SIG-M5 treated with dmso at 0.1 percent for 504 hours (cell line): ENCODE measurements around the gene MYO1D.

Source experiments
- DNase-seq: peaks from one replicate; lab custom pipeline; 2025; ENCODE audit not compliant: unreplicated experiment; lab: John Stamatoyannopoulos, UW

Gene MYO1D

DNA sequence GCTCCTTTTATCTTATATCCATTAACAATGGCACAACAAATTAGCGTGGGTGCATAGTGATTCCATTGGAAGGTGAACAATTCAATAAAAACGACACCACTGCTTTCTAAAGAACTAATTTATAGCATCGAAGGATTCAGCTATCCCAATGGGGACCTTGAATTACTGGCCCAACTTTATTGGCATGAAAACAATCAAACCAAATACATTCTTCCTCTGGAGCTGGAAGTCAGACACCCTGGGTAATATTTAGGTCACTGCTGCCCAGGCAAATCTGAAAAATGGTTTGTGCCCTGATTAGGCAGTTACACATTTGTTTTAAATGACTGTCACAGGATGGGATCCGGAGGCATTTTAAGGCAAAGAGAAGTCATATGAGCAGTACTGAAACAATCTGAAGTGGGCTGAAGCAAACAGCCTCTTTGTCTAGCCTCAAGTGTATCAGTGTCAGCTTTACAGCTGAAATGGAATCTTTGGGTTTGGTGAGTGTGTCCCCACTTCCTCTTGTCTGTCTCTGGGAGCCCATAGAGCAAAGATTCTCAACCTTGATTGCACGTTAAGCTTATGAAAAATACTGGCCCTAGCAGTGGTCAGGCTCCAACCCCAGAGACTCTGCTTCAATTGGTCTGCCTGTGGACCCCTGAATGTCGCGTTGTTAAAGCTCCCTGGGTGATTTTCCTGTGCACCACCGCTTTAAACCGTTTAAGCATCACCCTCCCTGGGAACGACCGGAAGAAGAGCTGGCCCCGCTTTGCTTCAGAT lies 359.8 kb downstream of the MYO1D start:
- DNase-seq, result peak; percentile 3

DNA sequence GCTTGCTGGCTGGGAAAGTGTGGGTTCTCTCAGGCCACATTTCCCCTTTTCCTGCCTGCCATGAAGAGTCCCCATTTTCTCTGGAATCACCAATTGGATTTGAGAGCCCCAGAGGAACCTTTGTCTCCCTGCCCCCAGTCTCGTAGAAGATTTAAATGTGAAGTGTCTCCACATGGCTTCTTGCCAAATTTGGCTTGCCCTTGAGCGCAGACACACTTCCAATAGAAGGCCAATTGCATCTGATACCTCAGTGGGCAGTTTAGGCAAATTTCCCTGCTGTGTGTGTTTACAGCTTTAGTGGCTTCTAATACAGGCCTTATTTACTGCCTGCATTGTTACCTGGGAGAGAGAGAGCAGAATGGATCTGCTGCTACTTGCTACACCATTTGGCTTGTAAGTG lies 360.5 kb downstream of the MYO1D start:
- DNase-seq, result no peak

DNA sequence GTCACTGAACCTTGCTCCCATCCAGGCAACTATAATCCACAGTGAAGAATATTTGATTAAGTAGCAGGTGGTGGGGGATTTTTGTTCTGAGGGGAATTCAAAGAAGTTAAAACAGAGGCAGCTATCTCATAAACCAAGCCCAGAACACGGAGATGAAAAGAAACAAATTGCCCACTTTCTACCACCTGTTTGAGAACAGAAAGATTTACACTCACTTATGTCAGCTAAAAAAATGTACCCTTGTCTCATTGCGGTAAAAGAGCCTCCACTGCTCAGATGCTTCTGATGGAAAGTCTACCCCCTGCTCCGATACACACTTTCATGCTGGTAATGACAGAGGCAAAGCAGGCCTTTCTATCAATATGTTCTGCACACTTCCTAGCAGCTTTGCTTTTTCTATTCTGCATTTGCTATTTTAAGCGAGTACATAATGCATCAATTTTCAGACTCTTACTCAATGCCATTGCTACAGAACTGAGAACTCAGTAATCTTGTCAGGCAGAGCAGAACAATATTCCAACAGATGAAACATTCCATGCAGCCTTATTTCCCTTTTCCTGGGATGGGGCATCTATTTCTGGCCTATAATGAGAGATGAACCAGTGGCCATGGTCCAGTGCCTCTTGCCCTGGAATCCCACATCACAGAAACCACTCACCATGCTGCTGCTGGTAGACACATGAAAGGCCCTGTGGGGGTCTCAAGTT lies 361.1 kb downstream of the MYO1D start:
- no peak for DNase-seq

DNA sequence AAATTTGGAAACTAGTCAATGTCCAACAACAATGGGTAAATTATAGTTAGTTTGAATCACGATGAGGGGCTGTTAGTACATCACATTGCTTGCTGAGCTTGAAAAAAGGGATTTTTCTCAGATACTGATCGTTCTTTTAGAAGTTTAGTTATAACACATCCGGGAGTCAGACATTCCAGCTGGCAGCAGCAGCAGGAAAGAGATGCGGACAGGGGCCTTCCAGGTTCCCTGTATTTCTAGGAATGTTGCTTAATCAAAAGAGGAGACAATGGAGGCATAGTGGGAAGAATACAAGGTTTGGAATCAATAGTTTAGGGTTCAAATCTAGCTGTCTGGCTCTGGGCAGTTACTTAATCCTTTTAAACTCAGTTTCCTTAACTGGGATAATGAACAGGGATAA lies 362.3 kb downstream of the MYO1D start:
- DNase-seq, result no peak

DNA sequence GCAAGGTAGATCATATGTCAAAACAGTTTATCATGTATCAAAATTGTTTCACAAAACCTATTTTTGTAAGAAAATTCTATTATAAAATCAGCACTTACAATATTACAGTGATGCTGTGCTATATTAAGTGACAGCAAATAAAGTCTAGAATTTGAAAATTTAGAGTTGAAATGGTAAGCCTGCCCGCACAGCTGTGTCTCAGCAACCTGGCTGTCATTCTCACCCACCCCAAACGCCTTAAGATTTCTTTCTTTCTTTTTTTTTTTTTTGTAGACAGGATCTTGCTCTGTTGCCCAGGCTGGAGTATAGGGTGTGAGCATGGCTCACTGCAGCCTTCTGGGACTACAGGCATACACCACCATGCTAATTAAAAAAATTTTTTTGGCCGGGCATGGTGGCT lies 363.3 kb downstream of the MYO1D start:
- no peak for DNase-seq

DNA sequence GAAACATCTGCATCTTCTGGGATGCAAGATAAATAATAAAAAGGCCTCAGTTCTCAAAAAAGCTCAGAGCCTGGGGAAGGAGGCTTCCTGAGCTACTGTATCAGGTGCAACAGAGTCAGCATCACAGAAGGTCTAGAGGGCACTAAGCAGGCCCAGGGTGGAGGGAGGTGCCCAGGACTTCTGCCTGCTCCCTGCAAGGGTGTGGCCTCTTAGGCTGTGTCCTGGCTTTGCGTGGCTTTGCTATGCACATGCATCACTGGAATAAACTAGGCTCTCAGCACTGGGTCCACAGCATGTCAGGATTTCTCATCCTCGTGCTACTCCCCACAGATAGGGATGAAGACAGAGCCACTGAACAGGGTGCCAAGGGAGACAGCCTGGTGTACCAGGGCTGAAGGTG lies 364.6 kb downstream of the MYO1D start:
- no peak for DNase-seq

DNA sequence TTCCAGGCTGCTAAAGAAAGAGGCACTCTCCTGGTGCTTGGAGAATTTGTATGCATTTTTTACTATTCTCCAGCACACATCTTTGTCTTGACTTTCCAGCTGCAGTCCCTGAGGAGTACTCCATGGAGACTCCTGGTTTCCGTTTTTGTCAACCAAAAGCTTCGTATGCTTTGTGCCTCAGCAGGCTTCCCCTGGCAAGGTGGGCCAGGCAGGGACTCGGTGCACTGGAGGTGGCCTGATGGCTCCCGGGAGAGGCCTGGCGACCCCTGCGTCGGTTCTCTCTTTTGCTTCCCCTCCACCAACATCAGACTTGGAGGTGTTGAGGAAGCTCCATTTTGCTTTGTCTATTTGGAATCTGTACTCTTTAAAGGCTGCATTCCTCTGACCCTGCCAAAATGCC lies 366.5 kb downstream of the MYO1D start:
- no peak for DNase-seq

DNA sequence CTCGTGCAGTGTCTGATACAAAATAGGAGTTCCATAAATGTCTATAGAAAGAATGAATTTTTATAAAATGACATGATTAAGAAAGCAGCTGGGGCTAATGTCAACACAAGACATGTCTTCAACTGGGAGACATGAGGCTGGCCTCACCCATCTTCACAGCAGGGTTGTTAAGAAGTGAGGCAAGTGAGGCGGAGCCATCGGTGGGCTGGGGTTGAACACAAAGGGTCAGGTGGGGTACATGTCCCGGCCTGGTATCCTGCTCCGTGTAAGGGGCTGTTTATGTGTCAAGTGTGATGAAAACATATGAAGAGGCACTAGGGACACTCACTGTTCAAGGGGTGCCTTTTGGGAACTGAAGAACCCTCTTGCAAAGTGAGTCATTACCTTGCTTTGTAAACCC lies 368.0 kb downstream of the MYO1D start:
- no peak for DNase-seq

DNA sequence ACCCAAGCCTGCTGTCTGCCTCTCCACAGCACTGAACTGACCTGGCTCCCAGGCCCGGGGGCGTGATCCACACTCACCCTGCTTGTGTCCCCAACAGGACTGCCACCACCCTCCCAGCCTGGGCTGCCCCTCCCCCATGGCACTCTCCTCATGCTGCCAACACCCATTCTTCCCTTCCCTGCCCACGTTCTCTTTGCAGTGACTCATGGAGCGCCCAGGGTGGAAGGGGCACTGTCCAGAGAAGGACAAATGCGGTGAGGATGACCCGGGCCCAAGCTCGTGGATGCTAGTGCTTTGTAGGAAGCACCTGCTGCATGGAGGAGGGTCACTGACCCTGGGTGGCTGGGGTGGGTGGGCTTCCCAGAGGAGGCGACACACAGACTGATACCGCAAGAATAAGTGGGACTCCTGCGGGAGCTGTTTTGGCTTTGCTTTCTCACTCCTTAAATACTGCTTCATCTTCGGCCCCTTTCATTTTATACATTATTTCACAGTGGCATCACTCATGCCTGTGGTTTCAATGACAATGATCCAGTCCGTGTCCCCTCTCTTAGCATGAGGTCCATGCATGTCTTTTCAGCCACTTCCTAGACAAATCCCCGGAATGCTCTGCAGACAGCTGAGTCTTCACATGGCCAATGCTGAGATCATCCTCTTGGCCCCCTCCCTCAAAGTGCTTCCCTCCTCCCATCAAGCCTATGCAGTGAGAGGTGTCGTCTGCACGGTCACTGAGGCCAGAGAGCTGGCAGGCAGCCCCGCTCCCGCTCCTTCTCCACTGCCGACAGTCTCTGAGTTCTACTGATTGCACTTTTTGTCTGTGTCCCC lies 372.5 kb downstream of the MYO1D start:
- no peak for DNase-seq

DNA sequence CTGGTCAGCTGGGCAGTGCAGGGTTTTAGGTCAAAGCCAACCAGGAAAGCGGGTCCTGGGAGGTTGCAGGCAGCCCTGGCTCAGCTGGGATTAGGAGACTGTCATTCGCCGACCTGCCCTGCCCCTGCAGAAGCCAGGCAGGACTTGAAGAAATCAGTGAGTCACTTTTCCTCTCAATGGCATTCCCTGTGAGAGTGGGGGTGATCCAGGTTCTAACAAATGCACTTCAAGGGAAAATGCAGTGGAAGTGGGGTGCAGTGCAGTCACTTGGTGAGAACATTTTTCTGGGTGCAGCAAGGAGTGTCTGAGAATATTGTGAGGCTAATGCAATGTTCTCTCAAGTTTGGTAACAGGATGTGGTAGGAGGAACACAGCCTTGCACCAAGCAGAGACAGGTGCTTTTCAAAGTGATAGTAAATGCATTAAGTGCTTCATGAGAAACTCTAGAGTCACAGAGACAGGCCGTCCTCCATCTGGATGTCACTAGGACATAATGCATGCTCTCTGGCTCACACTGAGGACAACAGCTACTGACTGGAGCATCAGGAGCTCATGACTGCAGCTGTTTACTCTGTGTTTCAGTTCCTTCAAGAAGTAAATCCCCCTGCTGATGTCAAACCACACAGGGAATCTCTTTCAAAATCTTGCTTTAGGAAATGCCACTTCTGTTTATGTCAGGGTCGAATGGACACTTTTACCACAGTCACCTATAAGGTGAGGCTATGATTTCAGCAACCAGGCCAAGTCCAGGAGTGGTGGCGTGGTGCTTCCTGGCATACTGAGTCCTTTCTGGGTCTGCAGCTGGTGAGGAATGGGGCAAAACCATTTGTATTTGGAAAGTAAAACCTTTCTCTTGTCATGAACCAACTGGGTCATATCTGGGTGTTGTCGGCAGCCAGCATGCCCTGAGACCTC lies 373.4 kb downstream of the MYO1D start:
- peak; percentile 85 for DNase-seq

DNA sequence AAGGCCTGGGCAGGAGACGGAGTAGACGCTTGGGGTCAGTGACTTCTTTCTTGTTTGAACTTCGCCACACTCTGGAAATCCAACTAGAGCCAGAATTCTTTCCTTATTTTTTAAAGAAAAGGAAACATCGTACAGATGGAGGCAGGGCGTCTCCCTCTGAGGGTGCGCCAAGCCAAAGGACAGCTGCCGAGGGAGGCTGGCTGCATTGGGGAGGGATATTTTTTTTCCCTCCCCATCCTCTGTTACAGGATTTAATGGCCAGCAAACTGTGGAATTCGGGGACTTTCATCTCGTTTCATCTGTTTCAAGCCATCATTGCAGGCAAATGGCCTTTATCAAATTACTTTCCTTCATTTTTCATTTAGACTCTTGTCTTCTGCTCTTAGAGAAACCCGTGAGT lies 374.2 kb downstream of the MYO1D start:
- DNase-seq, result no peak

DNA sequence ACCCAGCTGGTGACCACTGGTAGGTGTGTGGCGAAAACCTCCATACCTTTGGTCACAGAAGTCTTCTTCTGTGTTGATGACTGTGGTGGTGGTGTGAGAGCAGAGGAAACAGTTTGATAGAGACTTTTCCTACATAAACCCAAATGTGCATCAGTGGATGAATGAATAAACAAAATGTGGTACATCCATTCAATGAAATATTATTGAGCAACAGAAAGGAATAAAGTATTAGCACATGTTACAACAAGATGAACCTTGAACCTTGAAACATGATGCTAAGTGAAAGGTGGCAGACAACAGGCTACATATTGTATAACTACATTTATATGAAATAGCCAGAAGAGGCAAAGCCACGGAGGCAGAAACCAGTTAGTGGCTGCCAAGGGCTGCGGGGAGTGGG lies 374.9 kb downstream of the MYO1D start:
- no peak for DNase-seq

DNA sequence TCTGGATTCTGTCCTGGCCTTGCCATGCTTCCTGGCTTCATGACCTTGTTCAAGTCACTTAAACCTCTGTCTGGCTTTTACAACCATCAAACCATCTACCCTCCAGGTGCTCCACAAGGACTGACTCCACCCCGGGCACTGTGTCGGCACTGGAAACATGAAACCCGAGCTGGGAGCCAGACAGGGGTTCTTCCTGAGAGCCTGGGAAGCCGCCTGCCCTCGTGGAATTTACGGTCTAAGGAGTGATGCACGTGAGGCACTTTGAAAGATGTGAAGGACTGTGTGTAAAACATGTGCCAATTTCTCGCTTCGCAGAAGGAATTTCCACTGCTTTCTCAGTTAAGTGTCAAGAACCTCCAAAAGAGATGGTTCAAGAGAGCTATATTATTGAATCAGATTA lies 378.5 kb downstream of the MYO1D start:
- no peak for DNase-seq

DNA sequence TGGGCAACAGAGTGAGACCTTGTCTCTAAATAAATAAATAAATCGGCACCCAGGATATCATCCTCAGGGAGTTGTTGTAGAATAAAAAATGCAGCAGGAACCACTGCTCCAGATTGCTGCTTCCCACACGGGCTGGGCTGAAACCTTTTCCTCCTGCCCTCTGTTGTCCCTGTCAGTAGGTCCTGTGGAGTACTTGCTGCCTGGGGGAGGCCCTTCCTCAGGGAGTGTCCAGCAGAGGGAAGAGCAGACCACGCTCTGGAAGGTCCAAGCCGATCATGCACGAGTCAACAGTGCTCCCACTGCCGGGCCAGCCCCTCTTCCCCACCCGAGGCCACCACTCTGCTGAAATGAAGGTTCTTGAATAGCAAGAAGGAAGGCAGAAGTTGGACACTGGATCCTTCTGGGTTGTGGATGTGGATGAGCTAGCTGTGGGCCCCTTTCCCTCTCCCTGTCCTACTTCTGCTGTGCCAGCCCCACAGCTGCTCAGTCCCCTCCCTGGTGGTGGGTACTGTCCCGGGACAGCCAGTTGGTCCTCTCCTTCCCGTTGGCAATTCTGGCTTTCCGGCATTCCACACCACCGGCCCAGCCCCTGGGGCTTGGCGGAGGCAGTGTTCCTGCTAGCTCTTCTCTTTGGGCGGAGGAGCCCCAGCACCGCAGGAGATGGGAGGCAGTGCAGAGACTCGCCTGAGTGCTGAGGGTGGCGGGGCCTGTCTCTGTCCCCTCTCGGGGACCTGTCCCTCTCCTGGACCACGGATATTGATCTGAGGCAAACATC lies 379.3 kb downstream of the MYO1D start:
- no peak for DNase-seq

DNA sequence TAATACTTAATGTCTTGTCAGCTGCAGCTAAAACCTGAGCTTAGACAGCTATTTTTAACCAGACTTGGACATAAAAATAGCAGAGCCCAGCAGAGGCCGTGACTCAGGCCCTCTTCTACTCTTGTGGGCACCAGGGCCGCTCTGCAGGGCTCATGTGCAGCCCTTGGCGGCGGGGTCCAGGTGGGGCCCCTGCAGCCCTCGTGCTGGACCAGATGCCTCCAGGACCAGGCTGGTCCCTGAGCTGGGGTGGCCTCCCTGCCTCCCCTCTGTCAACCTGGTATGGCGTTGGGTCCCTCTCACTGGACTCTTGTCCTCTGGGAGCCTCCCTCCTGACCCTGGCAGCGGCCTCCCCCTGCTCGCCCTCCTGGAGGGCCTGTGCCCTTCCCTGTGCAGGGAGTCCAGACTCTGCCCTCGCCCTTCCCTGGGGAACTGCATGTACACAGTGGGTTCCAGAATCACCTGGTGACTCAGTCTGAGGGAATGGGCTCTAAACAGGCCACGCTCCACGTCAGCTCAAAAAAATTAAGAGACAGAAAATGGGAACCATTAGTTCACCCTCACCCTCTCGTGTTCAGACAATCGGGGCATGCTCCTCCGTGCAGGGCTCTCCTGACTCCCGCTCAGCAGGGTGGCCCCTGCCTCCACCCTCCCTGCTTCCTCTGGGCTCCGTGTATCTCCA lies 380.4 kb downstream of the MYO1D start:
- no peak for DNase-seq

DNA sequence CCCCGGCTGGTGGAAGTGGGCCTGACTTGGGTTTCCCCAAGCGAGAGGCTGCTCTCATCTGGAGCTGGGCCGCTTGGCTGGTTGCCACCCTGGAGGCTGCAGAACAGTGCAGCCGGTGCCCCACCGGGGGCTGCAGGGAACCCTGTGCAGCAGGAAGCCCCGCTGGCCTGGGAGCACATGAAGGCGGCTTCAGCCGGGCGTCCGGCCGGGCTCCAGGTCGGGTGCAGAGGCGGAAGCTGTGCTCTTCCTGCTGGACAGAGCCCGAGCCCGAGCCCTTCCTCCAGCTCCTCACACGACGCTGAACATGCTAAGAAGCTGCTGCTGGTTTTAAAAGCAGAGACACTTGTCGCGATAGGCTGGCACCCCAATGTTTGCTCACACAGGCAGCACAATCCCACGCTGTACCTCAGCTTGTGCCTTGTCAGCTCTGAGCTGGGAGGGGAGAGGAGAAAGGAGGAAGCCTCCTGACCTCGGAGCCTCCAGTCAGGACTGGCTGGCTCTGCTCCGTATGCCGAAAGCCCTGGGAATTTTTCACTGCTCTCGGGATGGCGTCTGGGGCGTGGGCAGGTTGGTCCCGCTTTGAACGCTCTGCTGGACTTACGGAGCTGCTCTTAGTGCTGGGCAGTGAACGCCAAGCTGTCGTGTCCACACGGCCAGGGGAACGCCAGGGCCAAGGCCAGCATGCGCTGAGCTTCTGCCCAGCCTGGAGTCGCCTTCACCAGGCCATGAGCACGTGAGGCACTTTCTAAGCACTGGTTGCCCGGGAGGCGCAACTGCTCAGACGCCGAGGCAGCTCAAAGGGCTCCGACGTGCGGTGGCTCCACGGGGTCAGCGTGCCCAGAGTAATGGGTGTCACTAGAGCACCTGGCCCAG lies 381.3 kb downstream of the MYO1D start:
- DNase-seq, result no peak

DNA sequence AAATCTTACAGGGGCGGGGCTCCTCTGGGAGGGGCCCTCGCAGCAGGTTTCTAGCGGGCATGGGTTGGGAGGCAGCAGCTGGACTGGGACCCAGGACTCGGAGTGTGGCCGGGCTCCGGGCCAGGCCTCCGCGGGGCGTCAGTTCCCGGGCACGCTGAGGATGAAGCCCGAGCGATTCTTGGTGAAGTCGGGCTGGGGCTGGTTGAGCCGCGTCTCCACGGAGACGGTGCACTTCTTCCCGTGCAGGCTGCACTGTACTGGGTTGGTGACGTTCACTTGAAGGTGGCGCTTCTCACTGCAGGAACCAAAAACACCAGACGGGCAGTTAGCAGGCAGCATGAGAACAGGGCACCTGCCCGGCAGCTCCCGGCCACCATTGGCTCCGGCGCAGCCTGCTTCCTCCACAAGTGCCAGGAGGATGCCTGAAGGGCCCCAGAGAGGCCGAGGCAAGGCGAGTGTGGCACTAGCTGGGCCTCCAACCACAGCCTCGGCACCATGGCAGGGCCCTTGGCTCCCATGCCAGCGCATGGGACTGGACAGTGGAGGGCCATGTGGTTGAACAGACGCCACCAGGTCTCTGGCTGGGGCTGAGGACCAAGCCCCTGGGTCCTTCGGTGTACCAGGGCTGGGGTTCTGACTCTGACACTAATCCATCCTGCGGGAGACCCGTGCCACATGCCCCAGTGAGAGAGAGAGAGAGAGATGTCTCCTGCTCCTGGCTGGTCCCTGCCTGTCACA lies 382.1 kb downstream of the MYO1D start:
- no peak for DNase-seq

DNA sequence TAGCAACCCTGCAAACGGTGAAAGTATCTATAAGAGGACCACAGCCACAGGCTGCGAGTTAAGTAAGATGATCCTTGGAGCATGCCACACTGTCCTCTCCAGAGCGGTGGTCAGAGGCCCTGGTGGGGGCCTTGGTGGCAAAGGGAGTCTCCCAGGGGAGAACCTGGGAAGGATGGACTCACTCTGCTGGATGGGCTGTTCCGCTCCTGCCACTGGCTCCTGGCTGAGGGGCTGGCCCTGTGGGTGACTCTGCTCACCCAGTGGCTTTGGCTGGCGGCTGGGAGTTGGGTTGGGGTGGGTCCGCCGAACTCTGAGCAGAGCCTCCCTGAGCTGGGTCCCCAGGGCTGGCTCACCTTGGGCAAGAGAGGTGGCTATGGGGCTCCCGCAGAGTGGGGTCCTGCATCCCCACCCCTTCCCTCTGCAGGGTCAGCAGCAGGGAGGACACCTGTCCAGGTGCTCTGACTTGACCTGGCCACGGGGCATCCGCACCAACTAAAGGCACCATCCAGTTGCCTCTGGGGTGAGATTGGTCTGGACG lies 382.9 kb downstream of the MYO1D start:
- no peak for DNase-seq
